Bronchus fibroblast of lung (primary cell): ENCODE measurements around the gene SLC22A5. TPM values are rescaled to one million over a fixed set of nuclear protein-coding genes. Genes with fewer than 3 reads are reported as not detected.

Experiments used
- total RNA-seq: library from RNA; depleted of rRNA; stranded (reverse); fragments of >200 nt; gene quantifications from 2 replicates; pipeline ENCODE4 v1.2.3, GENCODE V29; 2015

SLC22A5 gene
- 3.2 and 4.6 TPM in 2 replicates for total RNA-seq

GRCh38 chr5:132369474-132370180, at the start of gene SLC22A5:
Gene SLC22A5 (plus strand): TSS chr5:132369710. CDS start chr5:132369973, 263 bp downstream.

Other genes starting within 250 kb of the SLC22A5 start
- gene P4HA2, start 141.9 kb upstream of the SLC22A5 start, total RNA-seq, result 54.0 and 59.6 TPM in 2 replicates
- 59.6 and 71.6 TPM in 2 replicates for gene PDLIM4, start 112.0 kb upstream of the SLC22A5 start, total RNA-seq
- 1.7 and 2.1 TPM in 2 replicates for gene SLC22A4, start 75.3 kb upstream of the SLC22A5 start, total RNA-seq
- gene IRF1, start 121.1 kb downstream of the SLC22A5 start, total RNA-seq, result 12.9 and 13.1 TPM in 2 replicates
- gene IL5, start 173.8 kb downstream of the SLC22A5 start, total RNA-seq, result not detected in 2 replicates
- 9.1 and 10.4 TPM in 2 replicates for gene RAD50, start 187.3 kb downstream of the SLC22A5 start, total RNA-seq